Adrenal gland (tissue), 12 donors: ENCODE results near the gene PDGFD. TPM values are rescaled to one million over a fixed set of nuclear protein-coding genes. Genes with fewer than 3 reads are reported as not detected.

Source experiments
- DNase-seq, 7 donors: peaks; one replicate each; pipeline ENCODE4 v3.0.0-alpha.2; 2019 to 2020
- H3K27ac ChIP-seq, 5 donors: fragments of 200-600 bp; sonication (generic) in 4 of 5; 1 replicate in 3 of 5; 2 replicates in 2 of 5; pipeline versions ENCODE4 v1.5.1 to v1.8.0; 2016 to 2020; ENCODE audit warnings: mild to moderate bottlenecking in 1 of 5
- H3K27me3 ChIP-seq: fragments of 200-600 bp; 2 replicates; pipeline ENCODE4 v1.8.0; 2021
- H3K36me3 ChIP-seq, 2 donors: fragments of 200-600 bp; replicated peaks in 1 of 2; 1 replicate in 1 of 2; 2 replicates in 1 of 2; pipeline versions ENCODE4 v1.5.1 to v1.8.0; 2018 to 2022
- H3K4me1 ChIP-seq, 2 donors: fragments of 200-600 bp; replicated peaks in 1 of 2; 1 replicate in 1 of 2; 2 replicates in 1 of 2; pipeline versions ENCODE4 v1.5.1 to v1.8.0; 2018 to 2021
- H3K4me3 ChIP-seq, 4 donors: fragments of 200-600 bp; sonication (generic) in 3 of 4; one replicate each; pipeline ENCODE4 v1.5.1; 2016 to 2018
- H3K9me3 ChIP-seq, 3 donors: fragments of 200-600 bp; sonication (generic) in 1 of 3; replicated peaks in 1 of 3; 1 replicate in 2 of 3; 2 replicates in 1 of 3; pipeline versions ENCODE4 v1.5.1 to v1.8.0; 2016 to 2021
- POLR2A ChIP-seq, 2 donors: fragments of 450-650 bp; IDR thresholded peaks; one replicate each; pipeline ENCODE4 v1.6.1; 2017; ENCODE audit warnings: antibody characterized with exemption in 2 of 2, mild to moderate bottlenecking in 2 of 2, moderate library complexity in 1 of 2
- WGBS, 4 donors: extraction: QIAGEN DNeasy Blood & Tissue Kit in 2 of 4; methylation state at CpG; one replicate each; pipeline versions ENCODE4 v1.1.5 to v1.1.7; 2013 to 2017; 5-methylcytosine and 5-hydroxymethylcytosine counted together
- intact Hi-C, 2 donors: fragments of 100-400 bp; cut with DNase I; formaldehyde crosslinking; loops; one replicate each; pipeline versions ENCODE4 v1.14.1 to v1.15.0; 2022 to 2023
- polyA plus RNA-seq, 3 donors: library from polyadenylated mRNA; stranded (reverse); fragments of 200-250 nt in 2 of 3; fragments of 350-450 nt in 1 of 3; fragmentation: Illumina TruSeq in 1 of 3; extraction: RNeasy Lipid Tissue Mini Kit (QIAGEN cat#74804) in 1 of 3; gene quantifications; one replicate each; pipeline ENCODE4 v1.2.3, GENCODE V29; 2013 to 2014
- total RNA-seq, 9 donors: library from RNA; depleted of rRNA in 4 of 9; stranded (reverse); fragments of >200 nt in 4 of 9; fragments of 120-200 nt in 1 of 9; fragmentation: NEBNext Ultra II Directional in 1 of 9; extraction: Animal tissue kit (Norgen Biotek cat#: 25700) in 1 of 9; gene quantifications; one replicate each; pipeline versions ENCODE4 v1.1.0 to v1.2.4, GENCODE V29; 2013 to 2023
- TF ChIP-seq, protein P1 (sequence below), 6 experiments: fragments of 450-650 bp in 4 of 6; fragments of 200-600 bp in 2 of 6; sonication (generic) in 1 of 6; IDR thresholded peaks; 1 replicate in 5 of 6; 2 replicates in 1 of 6; pipeline versions ENCODE4 v1.5.1 to v1.8.0; 2016 to 2021; ENCODE audit warnings: antibody characterized with exemption in 6 of 6, mild to moderate bottlenecking in 2 of 6, moderate library complexity in 1 of 6
- donor health status: healthy with polysubstance abuse.
- donor health status: Bipolar disorder and iron deficiency.
- donor health status: DM: yes; HTN: yes; CAD: no.
- donor health status: DM: no; HTN: no; CAD: no.
- donor health status: DM: no; HTN: no; CAD: no.
- donor health status: DM: yes; HTN: yes; CAD: no.

The PDGFD gene
- total and polyA plus RNA-seq, 12 donors = 42.7 to 297 (median 199) TPM

DNA sequence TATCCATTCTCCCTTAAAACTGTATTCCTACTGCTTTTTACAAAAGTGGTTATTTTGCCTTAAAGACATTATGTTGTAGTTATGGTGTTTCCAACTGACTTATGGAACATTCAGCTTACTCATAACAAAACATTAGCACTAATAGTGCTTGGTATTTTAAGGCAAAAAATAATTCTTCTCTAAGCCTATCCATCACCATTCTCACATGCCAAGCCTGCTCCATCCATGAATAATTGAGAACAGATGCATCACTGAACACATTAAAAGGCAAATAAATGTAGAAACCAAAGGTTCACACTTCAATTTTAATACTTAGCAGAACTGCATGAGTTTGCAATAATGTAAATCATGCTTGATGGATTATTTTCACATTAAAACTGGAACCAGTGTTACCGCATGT, 169.9 kb downstream of the PDGFD start:
- WGBS, 4 donors = 92 to 100% (median 97%) methylated on average over 1 of the region's 1 CpG
- no peak overlapping the region for H3K27ac ChIP-seq
- no peak for TF ChIP-seq POLR2A (IDR thresholded peaks at IDR 0.05)
- TF ChIP-seq, protein P1, sequence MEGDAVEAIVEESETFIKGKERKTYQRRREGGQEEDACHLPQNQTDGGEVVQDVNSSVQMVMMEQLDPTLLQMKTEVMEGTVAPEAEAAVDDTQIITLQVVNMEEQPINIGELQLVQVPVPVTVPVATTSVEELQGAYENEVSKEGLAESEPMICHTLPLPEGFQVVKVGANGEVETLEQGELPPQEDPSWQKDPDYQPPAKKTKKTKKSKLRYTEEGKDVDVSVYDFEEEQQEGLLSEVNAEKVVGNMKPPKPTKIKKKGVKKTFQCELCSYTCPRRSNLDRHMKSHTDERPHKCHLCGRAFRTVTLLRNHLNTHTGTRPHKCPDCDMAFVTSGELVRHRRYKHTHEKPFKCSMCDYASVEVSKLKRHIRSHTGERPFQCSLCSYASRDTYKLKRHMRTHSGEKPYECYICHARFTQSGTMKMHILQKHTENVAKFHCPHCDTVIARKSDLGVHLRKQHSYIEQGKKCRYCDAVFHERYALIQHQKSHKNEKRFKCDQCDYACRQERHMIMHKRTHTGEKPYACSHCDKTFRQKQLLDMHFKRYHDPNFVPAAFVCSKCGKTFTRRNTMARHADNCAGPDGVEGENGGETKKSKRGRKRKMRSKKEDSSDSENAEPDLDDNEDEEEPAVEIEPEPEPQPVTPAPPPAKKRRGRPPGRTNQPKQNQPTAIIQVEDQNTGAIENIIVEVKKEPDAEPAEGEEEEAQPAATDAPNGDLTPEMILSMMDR (IDR thresholded peaks at IDR 0.05) = no peak

DNA sequence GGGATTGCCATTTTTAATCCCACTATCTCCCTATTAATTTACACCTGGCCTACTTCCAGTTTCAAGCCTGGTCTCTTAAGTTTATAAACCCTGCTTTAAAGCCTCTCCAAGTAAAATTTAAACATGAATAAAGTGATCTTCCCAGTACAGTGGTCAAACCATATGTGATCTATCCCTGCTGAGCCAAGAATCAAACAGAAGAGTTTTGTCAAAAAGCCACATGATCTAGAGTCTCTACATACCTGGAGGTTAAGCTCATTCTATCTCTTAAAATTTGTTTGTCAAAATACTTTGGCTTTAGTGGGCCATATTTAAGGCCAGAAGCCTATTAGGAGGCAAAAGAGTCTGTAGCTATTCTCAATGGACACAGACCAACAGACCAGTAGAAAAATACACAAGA, 170.4 kb downstream of the PDGFD start:
- intact Hi-C loops = no loop called here
- Histone ChIP-seq H3K27me3 (no peaks in the 10 kb centered on the region), H3K36me3 (peaks cover 0 to 6% of the 10 kb centered on the region in 2 donors), H3K9me3 (no peaks in the 10 kb centered on the region), H3K27ac (no peak overlapping the region), H3K4me3 (no peak overlapping the region), H3K4me1 (no peaks in the 10 kb centered on the region)
- TF ChIP-seq, protein P1 (IDR thresholded peaks at IDR 0.05) = no peak
- TF ChIP-seq POLR2A (IDR thresholded peaks at IDR 0.05) = no peak
- no peak for DNase-seq

More for the DNA sequence above, 169.9 kb downstream of the PDGFD start:
- Histone ChIP-seq H3K4me1 (no peaks in the 10 kb centered on the region), H3K36me3 (peaks cover 0 to 6% of the 10 kb centered on the region in 2 donors), H3K9me3 (no peaks in the 10 kb centered on the region), H3K4me3 (no peak overlapping the region), H3K27me3 (no peaks in the 10 kb centered on the region)
- intact Hi-C loops = no loop called here
- no peak for DNase-seq

DNA sequence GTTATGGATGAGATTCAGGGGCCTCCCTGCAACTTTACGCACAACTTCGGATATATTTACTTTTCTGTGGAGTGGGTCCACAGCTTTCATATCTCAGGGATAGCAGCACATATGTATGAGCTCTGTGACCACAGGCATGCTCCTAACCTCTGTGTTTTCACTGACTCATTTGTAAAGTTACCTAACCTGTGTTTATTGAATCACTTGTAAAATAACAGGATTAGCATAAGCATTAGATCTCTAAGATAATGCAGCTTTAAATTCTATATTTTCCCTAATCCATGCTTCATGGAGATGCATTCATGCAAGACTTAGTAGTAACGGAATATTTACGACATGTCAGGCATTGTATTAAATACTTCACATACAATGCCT, 175.4 kb downstream of the PDGFD start:
- Histone ChIP-seq H3K27ac (no peak overlapping the region), H3K4me3 (no peak overlapping the region), H3K4me1 (no peaks in the 10 kb centered on the region), H3K27me3 (no peaks in the 10 kb centered on the region), H3K36me3 (no peaks in the 10 kb centered on the region), H3K9me3 (no peaks in the 10 kb centered on the region)
- WGBS, 4 donors = 72 to 86% (median 83%) methylated on average over 4 of the region's 4 CpGs
- intact Hi-C loops = no loop called here
- no peak for TF ChIP-seq POLR2A (IDR thresholded peaks at IDR 0.05)
- TF ChIP-seq, protein P1 (IDR thresholded peaks at IDR 0.05) = no peak
- no peak for DNase-seq

DNA sequence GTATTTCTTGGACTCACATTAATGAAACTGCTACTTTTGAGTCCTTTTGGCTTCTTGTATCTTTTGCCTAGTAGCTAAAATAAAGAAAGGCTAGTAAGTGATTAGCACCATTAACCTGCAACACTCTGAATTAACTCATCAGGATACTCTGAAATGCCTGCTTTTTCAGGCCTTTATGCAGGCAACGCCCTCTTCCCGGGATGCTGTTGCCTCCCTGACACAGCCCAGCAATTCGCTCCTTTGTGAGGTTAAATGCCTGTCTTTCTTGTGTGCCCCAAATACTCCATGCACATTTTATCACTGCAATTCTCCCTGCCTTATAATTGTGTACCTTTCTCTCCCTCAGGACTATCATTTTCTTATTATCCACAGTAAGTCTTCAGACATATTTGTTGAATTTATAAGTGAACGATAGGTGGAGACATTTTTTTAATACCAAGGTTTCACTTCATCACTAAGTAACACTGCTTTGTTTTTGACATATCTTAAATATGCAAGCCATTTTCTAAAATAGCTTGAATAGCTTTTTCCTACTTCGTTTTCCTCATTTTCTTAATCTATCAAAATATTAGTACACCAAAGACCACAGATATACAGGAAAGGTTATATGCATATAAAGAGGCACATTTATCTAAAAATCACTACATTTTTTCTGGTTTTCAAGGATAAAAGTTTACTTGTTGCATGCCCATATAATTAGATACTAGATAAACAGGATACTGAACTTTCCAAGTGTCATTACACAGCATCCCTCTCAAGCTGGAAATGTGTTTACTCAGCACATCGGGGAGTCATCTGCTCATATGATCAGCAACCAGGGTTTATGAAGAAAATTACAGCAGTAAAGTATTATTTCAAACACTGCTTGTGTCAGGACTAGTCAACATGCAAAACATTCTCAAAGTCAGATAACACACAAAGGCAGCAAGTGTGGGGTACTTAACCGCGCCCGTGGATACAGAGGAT, 176.0 kb downstream of the PDGFD start:
- no peak overlapping the region for H3K27ac ChIP-seq
- TF ChIP-seq, protein P1 (IDR thresholded peaks at IDR 0.05) = no peak
- TF ChIP-seq POLR2A (IDR thresholded peaks at IDR 0.05) = no peak
- H3K4me1 ChIP-seq = no peaks in the 10 kb centered on the region

More for the DNA sequence above, 176.0 kb downstream of the PDGFD start:
- DNase-seq = no peak
- H3K9me3 ChIP-seq = no peaks in the 10 kb centered on the region
- WGBS, 4 donors = 80 to 90% (median 88%) methylated on average over 9 of the region's 9 CpGs
- intact Hi-C loops = no loop called here
- no peaks in the 10 kb centered on the region for H3K36me3 ChIP-seq
- H3K27me3 ChIP-seq = no peaks in the 10 kb centered on the region
- no peak overlapping the region for H3K4me3 ChIP-seq
